GM13977 (cell line): Measurements from ENCODE around the gene RNF103.

ENCODE experiments used
- DNase-seq: peaks from one replicate; pipeline ENCODE4 v3.0.0; 2012; ENCODE audit warnings: low spot score
- CTCF ChIP-seq: IDR thresholded peaks from 2 replicates; pipeline ENCODE4 v1.5.1; 2012; ENCODE audit warnings: mild to moderate bottlenecking, control low read depth; ENCODE audit not compliant: insufficient read depth; ENCODE audit errors: extremely low read depth, missing control alignments
- in situ Hi-C: fragments of 300-500 bp; cut with MboI; formaldehyde crosslinking; loops from one replicate; pipeline ENCODE4 v1.12.0; 2022; ENCODE audit warnings: low sequenced_read_pairs, low pct_unique_long_range_greater_than_20kb, mixed read lengths, inconsistent platforms; ENCODE audit not compliant: unreplicated experiment

Gene RNF103

GRCh38 chr2:86638712-86639111 is 15.0 kb upstream of the RNF103 start:
- no peak for DNase-seq
- TF ChIP-seq CTCF, result no peak
- in situ Hi-C loops, result no loop called here

- TF ChIP-seq CTCF, result no peak
- in situ Hi-C loops, result no loop called here
- no peak for DNase-seq
Observed at GRCh38 chr2:86636842-86637241, 13.2 kb upstream of the RNF103 start.

GRCh38 chr2:86634352-86634751 is 10.7 kb upstream of the RNF103 start:
- no peak for TF ChIP-seq CTCF
- in situ Hi-C loops, result no loop called here

GRCh38 chr2:86633155-86633651 is 9.5 kb upstream of the RNF103 start:
- DNase-seq, result no peak
- TF ChIP-seq CTCF, result no peak
- in situ Hi-C loops, result no loop called here

More at GRCh38 chr2:86634352-86634751, 10.7 kb upstream of the RNF103 start:
- no peak for DNase-seq

- in situ Hi-C loops, result no loop called here
- no peak for TF ChIP-seq CTCF
- no peak for DNase-seq
Observed at GRCh38 chr2:86632672-86633071, 9.0 kb upstream of the RNF103 start.

GRCh38 chr2:86631846-86632485 is 8.3 kb upstream of the RNF103 start:
- TF ChIP-seq CTCF, result no peak
- in situ Hi-C loops, result no loop called here

GRCh38 chr2:86628091-86628522 is 4.4 kb upstream of the RNF103 start:
- peak; percentile 40 for DNase-seq
- TF ChIP-seq CTCF, result no peak
- in situ Hi-C loops, result no loop called here

More at GRCh38 chr2:86631846-86632485, 8.3 kb upstream of the RNF103 start:
- DNase-seq, result no peak
